ENCODE results near the gene PCGF2. TPM values are rescaled to one million over a fixed set of nuclear protein-coding genes. Genes with fewer than 3 reads are reported as not detected.
A peak's percentile ranks its signal among the peaks of the same experiment; 100 is the strongest.

PCGF2 gene
- total and polyA plus RNA-seq, 10 of the 15 experiments (the other 5 are each of a cell fraction or from before 2014, with no cell fraction given), result 2.7 to 35.6 (median 7.2) TPM

GRCh38 chr17:38701504-38702165, 46.5 kb downstream of the PCGF2 start (continued):
- TF ChIP-seq ZNF217 (IDR thresholded peaks at IDR 0.05) (no peak), GABPA (IDR thresholded peaks at IDR 0.05; ENCODE audit: low read depth) (no peak), KLF5 (IDR thresholded peaks at IDR 0.05; ENCODE audit: partially characterized antibody) (no peak), KDM1A (IDR thresholded peaks at IDR 0.05; ENCODE audit: borderline replicate concordance) (no peak), FOXM1 (IDR thresholded peaks at IDR 0.05; ENCODE audit: low read depth, low read length) (no peak), HSF1 (IDR thresholded peaks at IDR 0.05; ENCODE audit: low read depth, low read length) (no peak), NRF1 (conservative IDR thresholded peaks at IDR 0.05; ENCODE audit: low read depth, low read length) (no peak), MLLT1 (IDR thresholded peaks at IDR 0.05) (peak; percentile 80; the same call in 1 of the 2 replicates), TBL1XR1 (IDR thresholded peaks at IDR 0.05; ENCODE audit: low read depth, low read length) (no peak), JUNB (IDR thresholded peaks at IDR 0.05) (no peak), E4F1 (IDR thresholded peaks at IDR 0.05; ENCODE audit: borderline replicate concordance, partially characterized antibody) (no peak), ZNF622 (IDR thresholded peaks at IDR 0.05) (no peak), SUPT20H (IDR thresholded peaks at IDR 0.05; ENCODE audit: borderline replicate concordance, control insufficient read depth, low read depth, low read length) (no peak), ATF7 (IDR thresholded peaks at IDR 0.05; ENCODE audit: low read depth) (peak; percentile 42; the same call in 1 of the 2 replicates), TCF7 (IDR thresholded peaks at IDR 0.05; ENCODE audit: borderline replicate concordance) (no peak), BMI1 (IDR thresholded peaks at IDR 0.05; ENCODE audit: borderline replicate concordance) (no peak), SMAD1 (IDR thresholded peaks at IDR 0.05; ENCODE audit: low read depth, partially characterized antibody) (no peak), PBX3 (IDR thresholded peaks at IDR 0.05; ENCODE audit: insufficient replicate concordance, low read depth, low read length) (no peak), YY1 (IDR thresholded peaks at IDR 0.05; ENCODE audit: low read depth, low read length) (peak; percentile 89), NFIC (IDR thresholded peaks at IDR 0.05; ENCODE audit: low read depth, low read length) (peak; percentile 79), HDAC2 (IDR thresholded peaks at IDR 0.05) (no peak), ZNF207 (IDR thresholded peaks at IDR 0.05; ENCODE audit: borderline replicate concordance) (peak; percentile 37; the same call in 1 of the 2 replicates), SMC3 (IDR thresholded peaks at IDR 0.05; ENCODE audit: borderline replicate concordance, low read length) (no peak; the same call in 1 of the 2 replicates), NFYB (IDR thresholded peaks at IDR 0.05; ENCODE audit: insufficient read depth, low read depth, low read length) (no peak), BRCA1 (IDR thresholded peaks at IDR 0.05; ENCODE audit: low read depth, low read length) (no peak), NFXL1 (IDR thresholded peaks at IDR 0.05; ENCODE audit: borderline replicate concordance) (no peak)

Data from GM12878 (cell line).